H1 (cell line): ENCODE measurements around the gene GCSAM. TPM values are rescaled to one million over a fixed set of nuclear protein-coding genes. Genes with fewer than 3 reads are reported as not detected.

Experiments used
- CTCF ChIA-PET: fragments of 300-600 bp; sonication (Branson Sonifier 250); formaldehyde crosslinking; loops from one replicate; lab custom pipeline; 2021; ENCODE audit not compliant: partially characterized antibody; lab: Charles Lee
- POLR2A ChIA-PET: fragments of 300-600 bp; sonication (Branson Sonifier 250); formaldehyde crosslinking; loops from one replicate; lab custom pipeline; 2021; ENCODE audit warnings: inconsistent platforms; ENCODE audit not compliant: partially characterized antibody; lab: Charles Lee
- DNase-seq, 2 experiments: peaks; one replicate each; pipeline versions ENCODE4 v3.0.0 to v3.0.0-alpha.2; 2010 to 2022; ENCODE audit warnings: low spot score in 2 of 2, low read depth in 1 of 2, mixed read lengths in 1 of 2
- FAIRE-seq: peaks from 2 replicates; lab custom pipeline; 2011; peaks lifted over from hg19 to GRCh38; lab: Jason Lieb, UNC
- H2AFZ ChIP-seq: 2 replicates; pipeline ENCODE4 v1.8.1; 2012; ENCODE audit warnings: low read length, inconsistent platforms
- H2AK5ac ChIP-seq: 2 replicates; pipeline ENCODE4 v1.6.1; 2013; ENCODE audit warnings: low read depth, low read length
- H2BK120ac ChIP-seq: replicated peaks from 2 replicates; pipeline ENCODE3; 2013; ENCODE audit warnings: low read depth, low read length, inconsistent platforms
- H2BK12ac ChIP-seq: 2 replicates; pipeline ENCODE4 v1.6.1; 2013; ENCODE audit warnings: low read depth, low read length
- H2BK15ac ChIP-seq: 2 replicates; pipeline ENCODE4 v1.6.1; 2013; ENCODE audit warnings: low read length
- H2BK20ac ChIP-seq: 2 replicates; pipeline ENCODE4 v1.6.1; 2013; ENCODE audit warnings: low read length
- H2BK5ac ChIP-seq: 2 replicates; pipeline ENCODE4 v1.6.1; 2013; ENCODE audit warnings: low read depth, low read length
- H3K14ac ChIP-seq: 2 replicates; pipeline ENCODE4 v1.6.1; 2013; ENCODE audit warnings: inconsistent platforms; ENCODE audit not compliant: insufficient read length
- H3K18ac ChIP-seq: 2 replicates; pipeline ENCODE4 v1.6.1; 2013; ENCODE audit warnings: low read length; ENCODE audit errors: extremely low read depth
- H3K23ac ChIP-seq: 2 replicates; pipeline ENCODE4 v1.6.1; 2013; ENCODE audit warnings: inconsistent platforms; ENCODE audit not compliant: insufficient read length
- H3K23me2 ChIP-seq: 2 replicates; pipeline ENCODE4 v1.6.1; 2013; ENCODE audit warnings: low read depth, low read length
- H3K27ac ChIP-seq: 2 replicates; pipeline ENCODE4 v1.6.1; 2011; ENCODE audit warnings: low read depth, low read length, inconsistent platforms
- H3K27me3 ChIP-seq, 4 experiments: replicated peaks in 1 of 4; 1 replicate in 1 of 4; 2 replicates in 3 of 4; pipeline versions ENCODE4 v1.6.1 to v1.8.1; 2011 to 2013; ENCODE audit warnings: low read length in 3 of 4, mild to moderate bottlenecking in 3 of 4, inconsistent platforms in 2 of 4, mixed read lengths in 2 of 4, moderate library complexity in 1 of 4; ENCODE audit not compliant: control insufficient read depth in 3 of 4, insufficient read depth in 3 of 4; ENCODE audit errors: extremely low read depth in 1 of 4
- H3K36me3 ChIP-seq, 4 experiments: 2 replicates each; pipeline versions ENCODE4 v1.6.1 to v1.8.1; 2011 to 2013; ENCODE audit warnings: mild to moderate bottlenecking in 4 of 4, low read length in 3 of 4, moderate library complexity in 2 of 4, control low read depth in 1 of 4, inconsistent platforms in 1 of 4; ENCODE audit not compliant: insufficient read depth in 4 of 4, control insufficient read depth in 2 of 4
- H3K4ac ChIP-seq: replicated peaks from 2 replicates; pipeline ENCODE3; 2013; ENCODE audit warnings: low read length, low read depth, mixed read lengths, inconsistent platforms; ENCODE audit not compliant: insufficient read length
- H3K4me1 ChIP-seq, 4 experiments: replicated peaks in 1 of 4; 1 replicate in 1 of 4; 2 replicates in 3 of 4; pipeline versions ENCODE4 v1.6.1 to v1.8.1; 2011 to 2013; ENCODE audit warnings: low read length in 3 of 4, inconsistent platforms in 2 of 4, mixed read lengths in 1 of 4; ENCODE audit not compliant: insufficient read depth in 4 of 4, control insufficient read depth in 3 of 4
- H3K4me2 ChIP-seq, 2 experiments: 2 replicates each; pipeline versions ENCODE4 v1.6.1 to v1.8.1; 2011 to 2013; ENCODE audit warnings: low read depth in 2 of 2, low read length in 2 of 2, control low read depth in 1 of 2, inconsistent platforms in 1 of 2, mild to moderate bottlenecking in 1 of 2; ENCODE audit not compliant: insufficient read depth in 1 of 2
- H3K4me3 ChIP-seq, 4 experiments: fragments of 200-600, 300-600 bp in 1 of 4; sonication (generic), shearing (Covaris generic), sonication (Bioruptor Twin) in 1 of 4; 2 replicates each; pipeline versions ENCODE4 v1.5.1 to v1.8.1; 2011 to 2016; ENCODE audit warnings: low read length in 4 of 4, low read depth in 3 of 4, control low read depth in 2 of 4, inconsistent platforms in 2 of 4, mild to moderate bottlenecking in 2 of 4, mixed read lengths in 1 of 4, moderate library complexity in 1 of 4; ENCODE audit not compliant: insufficient read depth in 2 of 4; ENCODE audit errors: extremely low read depth in 1 of 4
- H3K56ac ChIP-seq: replicated peaks from 2 replicates; pipeline ENCODE3; 2013; ENCODE audit warnings: low read depth, mild to moderate bottlenecking, mixed read lengths, low read length, inconsistent platforms; ENCODE audit not compliant: insufficient read length
- H3K79me1 ChIP-seq: 2 replicates; pipeline ENCODE4 v1.6.1; 2013; ENCODE audit warnings: low read depth, low read length, control low read depth
- H3K79me2 ChIP-seq, 2 experiments: 2 replicates each; pipeline versions ENCODE4 v1.6.1 to v1.8.1; 2012 to 2013; ENCODE audit warnings: low read length in 2 of 2, mild to moderate bottlenecking in 2 of 2, inconsistent platforms in 1 of 2; ENCODE audit not compliant: insufficient read depth in 2 of 2, control insufficient read depth in 1 of 2
- H3K9ac ChIP-seq, 4 experiments: replicated peaks in 1 of 4; 1 replicate in 1 of 4; 2 replicates in 3 of 4; pipeline versions ENCODE4 v1.6.1 to v1.8.1; 2011 to 2013; ENCODE audit warnings: low read depth in 3 of 4, low read length in 3 of 4, control low read depth in 2 of 4, mild to moderate bottlenecking in 2 of 4, moderate library complexity in 2 of 4, inconsistent platforms in 1 of 4; ENCODE audit errors: extremely low read depth in 1 of 4
- H3K9me3 ChIP-seq, 2 experiments: 2 replicates each; pipeline versions ENCODE4 v1.6.1 to v1.8.1; 2012 to 2013; ENCODE audit warnings: mild to moderate bottlenecking in 2 of 2, moderate library complexity in 2 of 2, control low read depth in 1 of 2, inconsistent platforms in 1 of 2, low read depth in 1 of 2, low read length in 1 of 2, mixed read lengths in 1 of 2; ENCODE audit not compliant: insufficient read depth in 2 of 2
- H4K20me1 ChIP-seq, 2 experiments: replicated peaks in 1 of 2; 2 replicates each; pipeline versions ENCODE3 to v1.8.1; 2011 to 2013; ENCODE audit warnings: inconsistent platforms in 2 of 2, low read length in 2 of 2, mild to moderate bottlenecking in 1 of 2; ENCODE audit not compliant: insufficient read depth in 2 of 2, control insufficient read depth in 1 of 2
- H4K5ac ChIP-seq: 2 replicates; pipeline ENCODE4 v1.6.1; 2013; ENCODE audit warnings: low read length, low read depth, mixed read lengths, inconsistent platforms; ENCODE audit not compliant: insufficient read length
- H4K8ac ChIP-seq: 2 replicates; pipeline ENCODE4 v1.8.0; 2013; ENCODE audit warnings: mild to moderate bottlenecking, moderate library complexity, low read length, inconsistent platforms; ENCODE audit not compliant: insufficient read depth; ENCODE audit errors: extremely low read depth
- H4K91ac ChIP-seq: replicated peaks from 2 replicates; pipeline ENCODE3; 2013; ENCODE audit warnings: low read length, mixed read lengths, inconsistent platforms; ENCODE audit not compliant: insufficient read length
- CBX8 ChIP-seq: fragments of 300-800, 300-1000 bp; sonication (generic); IDR thresholded peaks from 2 replicates; pipeline ENCODE4 v1.7.1; 2016; ENCODE audit warnings: low read depth, low read length, borderline replicate concordance
- CREB1 ChIP-seq: IDR thresholded peaks from 2 replicates; pipeline ENCODE4 v1.6.1; 2012; ENCODE audit warnings: inconsistent platforms
- HDAC2 ChIP-seq, 2 experiments: fragments of 300-600 bp in 1 of 2; sonication (generic) in 1 of 2; IDR thresholded peaks; 2 replicates each; pipeline ENCODE4 v1.6.1; 2011 to 2012; ENCODE audit warnings: low read depth in 2 of 2, low read length in 2 of 2, mild to moderate bottlenecking in 2 of 2, moderate library complexity in 2 of 2, borderline replicate concordance in 1 of 2, inconsistent platforms in 1 of 2
- KDM5A ChIP-seq: fragments of 200-600 bp; IDR thresholded peaks from 2 replicates; pipeline ENCODE4 v1.7.1; 2012; ENCODE audit warnings: mild to moderate bottlenecking, low read length, inconsistent platforms, mixed read lengths
- RXRA ChIP-seq: IDR thresholded peaks from 2 replicates; pipeline ENCODE4 v1.6.1; 2011; ENCODE audit warnings: low read depth, mild to moderate bottlenecking, low read length, moderate library complexity; ENCODE audit not compliant: insufficient read depth
- SP4 ChIP-seq: IDR thresholded peaks from 2 replicates; pipeline ENCODE4 v1.6.1; 2012; ENCODE audit warnings: low read length, inconsistent platforms
- TEAD4 ChIP-seq: IDR thresholded peaks from 2 replicates; pipeline ENCODE4 v1.6.1; 2012; ENCODE audit warnings: low read depth, low read length, inconsistent platforms, mixed read lengths
- ZNF274 ChIP-seq: IDR thresholded peaks from 2 replicates; pipeline ENCODE4 v1.7.0; 2012; ENCODE audit warnings: low read length, borderline replicate concordance; ENCODE audit errors: extremely low read depth
- WGBS, 2 experiments: shearing (Covaris generic) in 1 of 2; methylation state at CpG; one replicate each; pipeline versions ENCODE4 v1.1.6 to v1.1.7; 2013 to 2015; ENCODE audit warnings: low lambda C conversion rate in 2 of 2, mixed read lengths in 2 of 2, inconsistent platforms in 1 of 2, low coverage in 1 of 2, missing lambda C conversion rate in 1 of 2; ENCODE audit not compliant: insufficient replicate concordance in 2 of 2, insufficient coverage in 1 of 2, insufficient read length in 1 of 2; ENCODE audit errors: extremely low coverage in 1 of 2, missing lambda C conversion rate in 1 of 2; 5-methylcytosine and 5-hydroxymethylcytosine counted together
- polyA plus RNA-seq, 7 experiments: library from polyadenylated mRNA; depleted of rRNA in 3 of 7; stranded (reverse) in 5 of 7; unstranded in 2 of 7; fragments of >200 nt in 5 of 7; fragments of 200-250 nt in 2 of 7; gene quantifications; 1 replicate in 5 of 7; 2 replicates in 1 of 7; 4 replicates in 1 of 7; pipeline versions ENCODE4 v1.2.1 to v1.2.3, GENCODE V29; 2011 to 2013; ENCODE audit warnings: missing spikeins in 2 of 7, mixed read lengths in 2 of 7
- total RNA-seq: library from RNA; stranded (reverse); fragmentation: NEBNext Ultra II Directional; extraction: Animal tissue kit (Norgen Biotek cat#: 25700); gene quantifications from 2 replicates; pipeline ENCODE4 v1.2.1, GENCODE V29; 2021

GCSAM gene
- total and polyA plus RNA-seq, 2 of the 8 experiments (the other 6 are each of a cell fraction or from before 2014, with no cell fraction given), result not detected

- Histone ChIP-seq H3K4me2 (no peak overlapping the region), H3K27ac (no peak overlapping the region), H3K4me3 (no peak overlapping the region), H2BK12ac (no peak overlapping the region), H2AK5ac (no peak overlapping the region), H3K36me3 (peaks cover 0 to 5% (median 2%) of the 10 kb centered on the region in 4 experiments; a peak in 4 of 8 replicates), H3K18ac (no peak overlapping the region), H3K9ac (no peak overlapping the region), H3K9me3 (no peaks in the 10 kb centered on the region), H4K5ac (no peak overlapping the region), H3K23me2 (no peaks in the 10 kb centered on the region), H3K79me1 (no peaks in the 10 kb centered on the region), H4K20me1 (no peaks in the 10 kb centered on the region), H3K4ac (no peak overlapping the region), H2BK5ac (no peak overlapping the region), H3K27me3 (no peaks in the 10 kb centered on the region), H3K4me1 (peaks cover 0 to 8% (median 2%) of the 10 kb centered on the region in 4 experiments; a peak in 2 of 7 replicates), H4K8ac (no peak overlapping the region), H2BK20ac (no peak overlapping the region), H3K14ac (no peak overlapping the region), H2BK120ac (no peak overlapping the region), H4K91ac (no peak overlapping the region), H3K23ac (no peak overlapping the region), H3K56ac (no peak overlapping the region), H3K79me2 (no peaks in the 10 kb centered on the region), H2BK15ac (no peak overlapping the region), H2AFZ (no peak overlapping the region)
- DNase-seq (no peak), FAIRE-seq (no peak)
- no peak for TF ChIP-seq ZNF274
- TF ChIP-seq TEAD4, result no peak
- TF ChIP-seq SP4, result no peak
- no peak for TF ChIP-seq RXRA
- no peak for TF ChIP-seq CREB1
- TF ChIP-seq CBX8, result no peak
- no peak for TF ChIP-seq KDM5A
- TF ChIP-seq HDAC2 (IDR thresholded peaks at IDR 0.05; ENCODE audit: borderline replicate concordance in 1 of 2, low read depth in 2 of 2, low read length in 2 of 2), result no peak
- ChIA-PET POLR2A (interaction anchor here (0.6 kb wide), 1 partner anchor 20 kb away, joined by 3 read pairs; no protein-coding TSS in a partner anchor), CTCF (interaction anchor here (1.1 kb wide), 1 partner anchor 174 kb away, joined by 3 read pairs; the partner anchor contains the start of gene SLC9C1)
- 89% methylated on average over 9 of the region's 9 CpGs; no CpG with 5 or more reads in 1 of the 2 experiments for WGBS, 2 experiments
Observed at GRCh38 chr3:112119962-112120836, 12.8 kb downstream of the GCSAM start.
